OCI-LY3 (cell line): Measurements from ENCODE around the gene ANKRD26.

ENCODE experiments used
- H2AFZ ChIP-seq: fragments of 200-600, 300-600 bp; shearing (Covaris generic); 2 replicates; pipeline ENCODE4 v1.6.0; 2014; ENCODE audit warnings: antibody characterized with exemption, low read depth, low read length
- H3K27ac ChIP-seq: fragments of 200-600, 300-600 bp; sonication (generic); 2 replicates; pipeline ENCODE4 v1.5.1; 2014; ENCODE audit warnings: mild to moderate bottlenecking, low read length, moderate library complexity, mixed read lengths
- H3K27me3 ChIP-seq: fragments of 200-600, 300-600 bp; sonication (generic); 2 replicates; pipeline ENCODE4 v1.6.1; 2014; ENCODE audit warnings: low read depth, low read length, mixed read lengths
- H3K36me3 ChIP-seq: fragments of 200-600, 300-600 bp; sonication (generic); replicated peaks from 2 replicates; pipeline ENCODE3; 2014; ENCODE audit warnings: low read depth, low read length, mixed read lengths
- H3K4me1 ChIP-seq: fragments of 300-600, 200-600 bp; sonication (generic); 2 replicates; pipeline ENCODE4 v1.6.1; 2014; ENCODE audit warnings: low read length, mixed read lengths
- H3K4me2 ChIP-seq: fragments of 200-600, 300-600 bp; sonication (generic); 2 replicates; pipeline ENCODE4 v1.6.1; 2014; ENCODE audit warnings: low read length, mixed read lengths
- H3K4me3 ChIP-seq: fragments of 300-600, 200-600 bp; sonication (generic); 2 replicates; pipeline ENCODE4 v1.5.1; 2014; ENCODE audit warnings: antibody characterized with exemption, mild to moderate bottlenecking, low read length, moderate library complexity
- H3K79me2 ChIP-seq: fragments of 300-600, 200-600 bp; shearing (Covaris generic); 2 replicates; pipeline ENCODE4 v1.6.1; 2014; ENCODE audit warnings: mild to moderate bottlenecking, low read length, mixed read lengths
- H3K9ac ChIP-seq: fragments of 300-600, 200-600 bp; shearing (Covaris generic); 2 replicates; pipeline ENCODE4 v1.6.0; 2014; ENCODE audit warnings: mild to moderate bottlenecking, low read length, moderate library complexity
- H3K9me3 ChIP-seq: fragments of 200-600, 300-600 bp; shearing (Covaris generic); 2 replicates; pipeline ENCODE4 v1.6.1; 2014; ENCODE audit warnings: low read length, mixed read lengths; ENCODE audit not compliant: insufficient read depth
- H4K20me1 ChIP-seq: fragments of 200-600, 300-600 bp; sonication (generic); 2 replicates; pipeline ENCODE4 v1.6.1; 2016; ENCODE audit warnings: low read length, mixed read lengths; ENCODE audit not compliant: insufficient read depth
- CTCF ChIP-seq: fragments of 200-600, 300-600 bp; sonication (generic); IDR thresholded peaks from 2 replicates; pipeline ENCODE4 v1.5.1; 2014; ENCODE audit warnings: antibody characterized with exemption, low read length, low read depth
- EZH2phosphoT487 ChIP-seq: fragments of 200-600 bp; shearing (Covaris generic); IDR thresholded peaks from 2 replicates; pipeline ENCODE4 v1.6.1; 2018; ENCODE audit warnings: antibody characterized with exemption, mixed run types, low read depth

Gene ANKRD26

GRCh38 chr10:27143686-27144085 lies 43.4 kb upstream of the ANKRD26 start:
- no peak overlapping the region for H3K4me3 ChIP-seq
- H3K9me3 ChIP-seq: no peaks in the 10 kb centered on the region
- H3K79me2 ChIP-seq: peaks cover 45% of the 10 kb centered on the region
- no peaks in the 10 kb centered on the region for H4K20me1 ChIP-seq
- peaks cover 30% of the 10 kb centered on the region for H3K36me3 ChIP-seq
- no peak overlapping the region for H3K27ac ChIP-seq
- peaks cover under 1% of the 10 kb centered on the region; the same call in 1 of the 2 replicates for H3K4me1 ChIP-seq
- no peaks in the 10 kb centered on the region for H3K27me3 ChIP-seq
- H3K4me2 ChIP-seq: no peak overlapping the region
- H2AFZ ChIP-seq: no peak overlapping the region
- TF ChIP-seq CTCF (no peak), EZH2phosphoT487 (no peak)
- no peak overlapping the region for H3K9ac ChIP-seq

- H3K36me3 ChIP-seq: peaks cover 8% of the 10 kb centered on the region
- no peak overlapping the region for H3K4me2 ChIP-seq
- TF ChIP-seq CTCF (no peak), EZH2phosphoT487 (no peak)
- no peaks in the 10 kb centered on the region for H4K20me1 ChIP-seq
- H3K27ac ChIP-seq: no peak overlapping the region; the same call in 1 of the 2 replicates
- H3K27me3 ChIP-seq: no peaks in the 10 kb centered on the region
- no peak overlapping the region for H3K4me3 ChIP-seq
- no peak overlapping the region for H3K9ac ChIP-seq
- no peak overlapping the region for H2AFZ ChIP-seq
- peaks cover 8% of the 10 kb centered on the region for H3K4me1 ChIP-seq
- H3K79me2 ChIP-seq: 0 out of 2 replicates have a peak, but pooled peaks cover 4% of the 10 kb centered on the region
- no peaks in the 10 kb centered on the region for H3K9me3 ChIP-seq
These were observed 38.0 kb upstream of the ANKRD26 start for GRCh38 chr10:27138277-27138676.

- Histone ChIP-seq H3K4me2 (no peak overlapping the region), H2AFZ (no peak overlapping the region), H3K4me1 (peaks cover 8% of the 10 kb centered on the region), H4K20me1 (no peaks in the 10 kb centered on the region), H3K9me3 (no peaks in the 10 kb centered on the region), H3K36me3 (peaks cover 19% of the 10 kb centered on the region), H3K4me3 (no peak overlapping the region), H3K27ac (no peak overlapping the region), H3K79me2 (0 out of 2 replicates have a peak, but pooled peaks cover 4% of the 10 kb centered on the region), H3K9ac (no peak overlapping the region), H3K27me3 (no peaks in the 10 kb centered on the region)
- no peak for TF ChIP-seq CTCF
- TF ChIP-seq EZH2phosphoT487: no peak
These were observed 34.1 kb upstream of the ANKRD26 start for GRCh38 chr10:27134371-27134770.

GRCh38 chr10:27108165-27108564 lies 7.9 kb upstream of the ANKRD26 start:
- Histone ChIP-seq H4K20me1 (no peaks in the 10 kb centered on the region), H3K4me1 (no peaks in the 10 kb centered on the region), H3K9ac (no peak overlapping the region), H3K9me3 (no peaks in the 10 kb centered on the region), H3K27me3 (no peaks in the 10 kb centered on the region), H3K4me3 (no peak overlapping the region), H3K4me2 (no peak overlapping the region), H3K79me2 (no peaks in the 10 kb centered on the region), H2AFZ (no peak overlapping the region), H3K36me3 (peaks cover 22% of the 10 kb centered on the region), H3K27ac (no peak overlapping the region)
- TF ChIP-seq EZH2phosphoT487 (no peak), CTCF (no peak)
